H9 (cell line): ENCODE data around the gene CHST2. TPM values are rescaled to one million over a fixed set of nuclear protein-coding genes. Genes with fewer than 3 reads are reported as not detected.
A peak's percentile ranks its signal among the peaks of the same experiment; 100 is the strongest.

Source experiments
- DNase-seq: peaks from one replicate; pipeline ENCODE4 v3.0.0-alpha.2; 2017
- H2AFZ ChIP-seq: one replicate; pipeline ENCODE4 v1.6.1; 2013; ENCODE audit warnings: mild to moderate bottlenecking, low read length, control low read depth, moderate library complexity
- H2AK5ac ChIP-seq: 2 replicates; pipeline ENCODE4 v1.6.1; 2013; ENCODE audit warnings: low read length, control low read depth, mixed read lengths; ENCODE audit not compliant: insufficient read length
- H2BK120ac ChIP-seq: one replicate; pipeline ENCODE4 v1.6.1; 2013; ENCODE audit warnings: low read depth, mild to moderate bottlenecking, low read length, control low read depth, inconsistent platforms; ENCODE audit not compliant: poor library complexity, severe bottlenecking
- H2BK12ac ChIP-seq: 2 replicates; pipeline ENCODE4 v1.6.1; 2013; ENCODE audit warnings: low read length, control low read depth, mixed read lengths, low read depth; ENCODE audit not compliant: insufficient read length
- H2BK15ac ChIP-seq: 2 replicates; pipeline ENCODE4 v1.6.1; 2013; ENCODE audit warnings: low read depth, low read length, control low read depth
- H2BK20ac ChIP-seq: one replicate; pipeline ENCODE4 v1.6.1; 2013; ENCODE audit warnings: low read depth, mild to moderate bottlenecking, low read length, control low read depth, inconsistent platforms; ENCODE audit not compliant: poor library complexity, severe bottlenecking
- H2BK5ac ChIP-seq: 2 replicates; pipeline ENCODE4 v1.6.1; 2013; ENCODE audit warnings: low read length, control low read depth, mixed read lengths; ENCODE audit not compliant: insufficient read length
- H3K14ac ChIP-seq: 2 replicates; pipeline ENCODE4 v1.6.1; 2013; ENCODE audit warnings: low read length, control low read depth; ENCODE audit not compliant: insufficient read depth
- H3K18ac ChIP-seq: 2 replicates; pipeline ENCODE4 v1.6.1; 2013; ENCODE audit warnings: low read depth, mild to moderate bottlenecking, mixed read lengths, low read length, control low read depth; ENCODE audit not compliant: insufficient read length
- H3K23ac ChIP-seq: 2 replicates; pipeline ENCODE4 v1.6.1; 2013; ENCODE audit warnings: low read length, control low read depth, mixed read lengths, low read depth; ENCODE audit not compliant: insufficient read length
- H3K23me2 ChIP-seq: 2 replicates; pipeline ENCODE4 v1.6.1; 2013; ENCODE audit warnings: low read depth, mild to moderate bottlenecking, mixed read lengths, low read length, control low read depth; ENCODE audit not compliant: insufficient read length, poor library complexity, severe bottlenecking
- H3K27ac ChIP-seq: 2 replicates; pipeline ENCODE4 v1.5.1; 2013; ENCODE audit warnings: low read length, control low read depth, mixed read lengths, low read depth; ENCODE audit not compliant: insufficient read length
- H3K27me3 ChIP-seq: 2 replicates; pipeline ENCODE4 v1.6.1; 2013; ENCODE audit warnings: low read length, control low read depth, inconsistent platforms; ENCODE audit not compliant: insufficient read depth
- H3K4ac ChIP-seq: 2 replicates; pipeline ENCODE4 v1.6.1; 2013; ENCODE audit warnings: low read depth, mild to moderate bottlenecking, control low read depth, inconsistent platforms, low read length, moderate library complexity
- H3K4me1 ChIP-seq: 2 replicates; pipeline ENCODE4 v1.6.1; 2013; ENCODE audit warnings: low read length, control low read depth, inconsistent platforms; ENCODE audit not compliant: insufficient read depth
- H3K4me2 ChIP-seq: 2 replicates; pipeline ENCODE4 v1.6.1; 2013; ENCODE audit warnings: low read length, control low read depth, mixed read lengths; ENCODE audit not compliant: insufficient read length, insufficient read depth
- H3K56ac ChIP-seq: 2 replicates; pipeline ENCODE4 v1.6.1; 2013; ENCODE audit warnings: low read depth, mild to moderate bottlenecking, mixed read lengths, low read length, control low read depth; ENCODE audit not compliant: insufficient read length
- H3K79me1 ChIP-seq: 2 replicates; pipeline ENCODE4 v1.6.1; 2013; ENCODE audit warnings: low read depth, mild to moderate bottlenecking, moderate library complexity, low read length, control low read depth, inconsistent platforms; ENCODE audit not compliant: insufficient read depth, poor library complexity, severe bottlenecking
- H3K79me2 ChIP-seq: 2 replicates; pipeline ENCODE4 v1.6.1; 2013; ENCODE audit warnings: low read length, control low read depth, inconsistent platforms; ENCODE audit not compliant: insufficient read depth
- H3K9ac ChIP-seq: 2 replicates; pipeline ENCODE4 v1.6.1; 2013; ENCODE audit warnings: low read length, control low read depth, mixed read lengths; ENCODE audit not compliant: insufficient read length; ENCODE audit errors: extremely low read depth
- H3K9me3 ChIP-seq: one replicate; pipeline ENCODE4 v1.6.1; 2013; ENCODE audit warnings: low read depth, low read length, inconsistent platforms; ENCODE audit not compliant: control insufficient read depth
- H3T11ph ChIP-seq: one replicate; pipeline ENCODE4 v1.6.1; 2013; ENCODE audit warnings: mild to moderate bottlenecking, low read length, control low read depth, inconsistent platforms
- H4K20me1 ChIP-seq: one replicate; pipeline ENCODE4 v1.6.1; 2013; ENCODE audit not compliant: control insufficient read depth, insufficient read length, insufficient read depth
- H4K5ac ChIP-seq: 2 replicates; pipeline ENCODE4 v1.6.1; 2013; ENCODE audit warnings: low read depth, mild to moderate bottlenecking, mixed read lengths, low read length, control low read depth; ENCODE audit not compliant: insufficient read length
- H4K8ac ChIP-seq: replicated peaks from 2 replicates; pipeline ENCODE4 v1.6.1; 2013; ENCODE audit warnings: low read length, control low read depth, mixed read lengths, low read depth; ENCODE audit not compliant: insufficient read length
- H4K91ac ChIP-seq: 2 replicates; pipeline ENCODE4 v1.6.1; 2013; ENCODE audit warnings: low read depth, mild to moderate bottlenecking, moderate library complexity, mixed read lengths, low read length, control low read depth; ENCODE audit not compliant: insufficient read length
- H3K27ac Mint-ChIP-seq, 3 experiments: 2 replicates in 2 of 3; 3 replicates in 1 of 3; pipeline ENCODE4 v1.8.0; 2020 to 2021; ENCODE audit warnings: mixed read lengths in 3 of 3, mild to moderate bottlenecking in 1 of 3, moderate library complexity in 1 of 3
- H3K27me3 Mint-ChIP-seq: 2 replicates; pipeline ENCODE4 v1.8.0; 2021; ENCODE audit warnings: low read depth, mild to moderate bottlenecking, moderate library complexity, mixed read lengths
- H3K36me3 Mint-ChIP-seq, 3 experiments: 2 replicates in 2 of 3; 3 replicates in 1 of 3; pipeline ENCODE4 v1.8.0; 2020 to 2021; ENCODE audit warnings: low read depth in 3 of 3, mixed read lengths in 3 of 3; ENCODE audit not compliant: insufficient read depth in 1 of 3
- H3K4me1 Mint-ChIP-seq, 2 experiments: 2 replicates each; pipeline ENCODE4 v1.8.0; 2020; ENCODE audit warnings: mixed read lengths in 2 of 2
- H3K4me3 Mint-ChIP-seq, 2 experiments: 2 replicates in 1 of 2; 3 replicates in 1 of 2; pipeline ENCODE4 v1.8.0; 2020 to 2021; ENCODE audit warnings: mild to moderate bottlenecking in 2 of 2, mixed read lengths in 2 of 2, moderate library complexity in 1 of 2
- H3K9me3 Mint-ChIP-seq, 2 experiments: 2 replicates in 1 of 2; 3 replicates in 1 of 2; pipeline ENCODE4 v1.8.0; 2020; ENCODE audit warnings: mild to moderate bottlenecking in 2 of 2, mixed read lengths in 2 of 2, moderate library complexity in 1 of 2
- CTCF ChIP-seq: fragments of 200-600 bp; sonication (generic); conservative IDR thresholded peaks from 3 replicates; pipeline ENCODE4 v1.8.0; 2021; ENCODE audit warnings: antibody characterized with exemption, mild to moderate bottlenecking
- WGBS: extraction: QIAGEN DNeasy Blood & Tissue Kit; methylation state at CpG from one replicate; pipeline ENCODE4 v1.1.7; 2013; ENCODE audit warnings: missing lambda C conversion rate, low lambda C conversion rate, mixed read lengths; ENCODE audit not compliant: insufficient read length; ENCODE audit errors: extremely low coverage; 5-methylcytosine and 5-hydroxymethylcytosine counted together
- total RNA-seq: library from RNA; stranded (reverse); gene quantifications from 2 replicates; pipeline ENCODE4 v1.2.1, GENCODE V29; 2021

CHST2 gene
- total RNA-seq, 1 experiment from 2014 or later, result 5.8 TPM

- Histone ChIP-seq H2AK5ac (no peak overlapping the region), H4K8ac (no peak overlapping the region), H3K4me2 (peak overlapping the region; percentile 34), H2AFZ (no peak overlapping the region), H3K23me2 (peaks cover 18% of the 10 kb centered on the region), H3K9ac (no peak overlapping the region), H3K18ac (no peak overlapping the region), H2BK20ac (no peak overlapping the region), H3K56ac (no peak overlapping the region), H3K4me1 (peaks cover 2% of the 10 kb centered on the region; the same call in 1 of the 2 replicates), H3K27me3 (no peaks in the 10 kb centered on the region), H2BK12ac (no peak overlapping the region), H3K79me1 (no peaks in the 10 kb centered on the region), H3T11ph (no peak overlapping the region), H3K27ac (no peak overlapping the region), H2BK15ac (no peak overlapping the region), H3K4ac (no peak overlapping the region), H4K5ac (no peak overlapping the region), H4K20me1 (no peaks in the 10 kb centered on the region), H2BK120ac (no peak overlapping the region), H2BK5ac (no peak overlapping the region), H3K14ac (no peak overlapping the region), H3K23ac (no peak overlapping the region), H4K91ac (no peak overlapping the region), H3K9me3 (no peaks in the 10 kb centered on the region), H3K79me2 (no peaks in the 10 kb centered on the region)
- Mint-ChIP-seq H3K4me3 (peak overlapping the region; percentile 58 to 78), H3K36me3 (peaks cover 5 to 6% (median 5%) of the 10 kb centered on the region in 3 experiments; a peak in 5 of 7 replicates), H3K27ac (no peak overlapping the region), H3K9me3 (no peaks in the 10 kb centered on the region), H3K27me3 (peaks cover 30% of the 10 kb centered on the region), H3K4me1 (peaks cover 18 to 21% of the 10 kb centered on the region in 2 experiments)
- peak; percentile 80 for DNase-seq
- TF ChIP-seq CTCF, result peak; percentile 65
- WGBS, result no CpG with 5 or more reads among the region's 79 CpGs
Measured at GRCh38 chr3:143121241-143122088, 1.9 kb downstream of the CHST2 start.
